ENCODE measurements around the gene MAMDC2. TPM values are rescaled to one million over a fixed set of nuclear protein-coding genes. Genes with fewer than 3 reads are reported as not detected.

Gene MAMDC2
- 10 to 100 TPM in 3 of 4 donors, 1 to 10 TPM in 1; 8.9 to 24.7 (median 17.4) TPM for total RNA-seq

- Histone ChIP-seq H3K4me3 (peak within 1 kb of the TSS; percentile 37 to 54 (median 45)), H3K27ac (peak within 1 kb of the TSS; percentile 46 to 80 (median 67)), H3K36me3 (no peaks in the 10 kb centered on the region), H3K27me3 (no peaks in the 10 kb centered on the region), H3K9me3 (no peaks in the 10 kb centered on the region), H3K4me1 (peaks cover 0 to 7% (median 0%) of the 10 kb centered on the region in 4 donors)
- peak in 2 of 3 donors; percentile 53 to 58 for DNase-seq
- TF ChIP-seq POLR2A (IDR thresholded peaks at IDR 0.05) (no peak), CTCF (IDR thresholded peaks at IDR 0.05) (no peak)
Observed at GRCh38 chr9:70043689-70044489, at the start of gene MAMDC2. Gene MAMDC2 (plus strand): TSS chr9:70043848. CDS start chr9:70044198, 350 bp downstream.

- TF ChIP-seq CTCF (IDR thresholded peaks at IDR 0.05) (no peak), POLR2A (IDR thresholded peaks at IDR 0.05) (no peak)
- no peak for DNase-seq
- no peaks in the 10 kb centered on the region for H3K36me3 ChIP-seq
- H3K4me1 ChIP-seq = no peaks in the 10 kb centered on the region
- H3K27ac ChIP-seq = no peak overlapping the region
- H3K27me3 ChIP-seq = no peaks in the 10 kb centered on the region
- no peaks in the 10 kb centered on the region for H3K9me3 ChIP-seq
- H3K4me3 ChIP-seq = no peak overlapping the region
Observed at GRCh38 chr9:69995846-69996245, 47.8 kb upstream of the MAMDC2 start.

GRCh38 chr9:69996967-69997366 lies 46.7 kb upstream of the MAMDC2 start:
- Histone ChIP-seq H3K9me3 (no peaks in the 10 kb centered on the region), H3K4me3 (no peak overlapping the region), H3K27me3 (no peaks in the 10 kb centered on the region), H3K4me1 (no peaks in the 10 kb centered on the region), H3K36me3 (no peaks in the 10 kb centered on the region), H3K27ac (peak overlapping the region in 1 of 4 donors; percentile 50)
- no peak for DNase-seq
- no peak for TF ChIP-seq CTCF (IDR thresholded peaks at IDR 0.05)
- no peak for TF ChIP-seq POLR2A (IDR thresholded peaks at IDR 0.05)

- TF ChIP-seq CTCF (IDR thresholded peaks at IDR 0.05) = no peak
- no peak for TF ChIP-seq POLR2A (IDR thresholded peaks at IDR 0.05)
Observed at GRCh38 chr9:69997524-69997923, 46.1 kb upstream of the MAMDC2 start.

GRCh38 chr9:69999315-69999714 lies 44.3 kb upstream of the MAMDC2 start:
- H3K4me1 ChIP-seq = no peaks in the 10 kb centered on the region
- H3K9me3 ChIP-seq = no peaks in the 10 kb centered on the region
- TF ChIP-seq CTCF (IDR thresholded peaks at IDR 0.05) (no peak), POLR2A (IDR thresholded peaks at IDR 0.05) (no peak)
- no peak overlapping the region for H3K4me3 ChIP-seq
- no peak for DNase-seq
- no peaks in the 10 kb centered on the region for H3K27me3 ChIP-seq
- H3K36me3 ChIP-seq = no peaks in the 10 kb centered on the region
- no peak overlapping the region for H3K27ac ChIP-seq

More at GRCh38 chr9:69997524-69997923, 46.1 kb upstream of the MAMDC2 start:
- Histone ChIP-seq H3K4me3 (no peak overlapping the region), H3K36me3 (no peaks in the 10 kb centered on the region), H3K27me3 (no peaks in the 10 kb centered on the region), H3K4me1 (no peaks in the 10 kb centered on the region), H3K27ac (peak overlapping the region in 1 of 4 donors; percentile 50), H3K9me3 (no peaks in the 10 kb centered on the region)
- DNase-seq = no peak

Data from Peyer's patch (tissue), 4 donors.